Measurements from ENCODE around the gene EPHA4. TPM values are rescaled to one million over a fixed set of nuclear protein-coding genes. Genes with fewer than 3 reads are reported as not detected.

The EPHA4 gene
- total RNA-seq, 1 donor from 2014 or later, result 16.8 TPM

GRCh38 chr2:221612161-221612560 lies 40.1 kb upstream of the EPHA4 start:
- no peaks in the 10 kb centered on the region for H3K36me3 Mint-ChIP-seq (ENCODE audit: unreplicated experiment)
- no peak for TF ChIP-seq CTCF (IDR thresholded peaks at IDR 0.05)
- no peak overlapping the region for H3K27ac Mint-ChIP-seq (ENCODE audit: unreplicated experiment)
- H3K27me3 Mint-ChIP-seq (ENCODE audit: unreplicated experiment), result peaks cover 4% of the 10 kb centered on the region
- no peaks in the 10 kb centered on the region for H3K4me1 Mint-ChIP-seq (ENCODE audit: unreplicated experiment)
- no peak for DNase-seq (ENCODE audit: extremely low spot score, unreplicated experiment)
- H3K9me3 Mint-ChIP-seq (ENCODE audit: unreplicated experiment), result no peaks in the 10 kb centered on the region
- H3K4me3 Mint-ChIP-seq (ENCODE audit: unreplicated experiment), result no peak overlapping the region

GRCh38 chr2:221610675-221611074 lies 38.6 kb upstream of the EPHA4 start:
- DNase-seq (ENCODE audit: extremely low spot score, unreplicated experiment), result no peak
- no peak for TF ChIP-seq CTCF (IDR thresholded peaks at IDR 0.05)
- no peak overlapping the region for H3K27ac Mint-ChIP-seq (ENCODE audit: unreplicated experiment)
- no peaks in the 10 kb centered on the region for H3K9me3 Mint-ChIP-seq (ENCODE audit: unreplicated experiment)
- H3K36me3 Mint-ChIP-seq (ENCODE audit: unreplicated experiment), result no peaks in the 10 kb centered on the region
- H3K4me3 Mint-ChIP-seq (ENCODE audit: unreplicated experiment), result no peak overlapping the region
- peaks cover 8% of the 10 kb centered on the region for H3K27me3 Mint-ChIP-seq (ENCODE audit: unreplicated experiment)
- H3K4me1 Mint-ChIP-seq (ENCODE audit: unreplicated experiment), result no peaks in the 10 kb centered on the region

GRCh38 chr2:221610255-221610654 lies 38.2 kb upstream of the EPHA4 start:
- no peak overlapping the region for H3K4me3 Mint-ChIP-seq (ENCODE audit: unreplicated experiment)
- no peak for DNase-seq (ENCODE audit: extremely low spot score, unreplicated experiment)
- TF ChIP-seq CTCF (IDR thresholded peaks at IDR 0.05), result no peak
- H3K4me1 Mint-ChIP-seq (ENCODE audit: unreplicated experiment), result no peaks in the 10 kb centered on the region
- H3K27ac Mint-ChIP-seq (ENCODE audit: unreplicated experiment), result no peak overlapping the region
- H3K36me3 Mint-ChIP-seq (ENCODE audit: unreplicated experiment), result no peaks in the 10 kb centered on the region
- H3K27me3 Mint-ChIP-seq (ENCODE audit: unreplicated experiment), result peaks cover 10% of the 10 kb centered on the region
- H3K9me3 Mint-ChIP-seq (ENCODE audit: unreplicated experiment), result no peaks in the 10 kb centered on the region

- Mint-ChIP-seq H3K4me3 (ENCODE audit: unreplicated experiment) (no peak overlapping the region), H3K9me3 (ENCODE audit: unreplicated experiment) (no peaks in the 10 kb centered on the region), H3K36me3 (ENCODE audit: unreplicated experiment) (no peaks in the 10 kb centered on the region), H3K27ac (ENCODE audit: unreplicated experiment) (no peak overlapping the region), H3K27me3 (ENCODE audit: unreplicated experiment) (peaks cover 14% of the 10 kb centered on the region), H3K4me1 (ENCODE audit: unreplicated experiment) (no peaks in the 10 kb centered on the region)
- no peak for TF ChIP-seq CTCF (IDR thresholded peaks at IDR 0.05)
- DNase-seq (ENCODE audit: extremely low spot score, unreplicated experiment), result no peak
These were observed 36.3 kb upstream of the EPHA4 start for GRCh38 chr2:221608442-221608841.

- H3K9me3 Mint-ChIP-seq (ENCODE audit: unreplicated experiment), result no peaks in the 10 kb centered on the region
- no peak for DNase-seq (ENCODE audit: extremely low spot score, unreplicated experiment)
- no peak overlapping the region for H3K4me3 Mint-ChIP-seq (ENCODE audit: unreplicated experiment)
- TF ChIP-seq CTCF (IDR thresholded peaks at IDR 0.05), result no peak
- H3K36me3 Mint-ChIP-seq (ENCODE audit: unreplicated experiment), result no peaks in the 10 kb centered on the region
- H3K27ac Mint-ChIP-seq (ENCODE audit: unreplicated experiment), result no peak overlapping the region
- peaks cover 16% of the 10 kb centered on the region for H3K27me3 Mint-ChIP-seq (ENCODE audit: unreplicated experiment)
- H3K4me1 Mint-ChIP-seq (ENCODE audit: unreplicated experiment), result no peaks in the 10 kb centered on the region
These were observed 34.3 kb upstream of the EPHA4 start for GRCh38 chr2:221606424-221606823.

Data from osteocyte (in vitro differentiated cells).